GM13977 (cell line): ENCODE data around the gene ZNF469.

Experiments used
- DNase-seq: peaks from one replicate; pipeline ENCODE4 v3.0.0; 2012; ENCODE audit warnings: low spot score
- in situ Hi-C: fragments of 300-500 bp; cut with MboI; formaldehyde crosslinking; loops from one replicate; pipeline ENCODE4 v1.12.0; 2022; ENCODE audit warnings: low sequenced_read_pairs, low pct_unique_long_range_greater_than_20kb, mixed read lengths, inconsistent platforms; ENCODE audit not compliant: unreplicated experiment
- TF ChIP-seq, protein P1 (sequence below): IDR thresholded peaks from 2 replicates; pipeline ENCODE4 v1.5.1; 2012; ENCODE audit warnings: mild to moderate bottlenecking, control low read depth; ENCODE audit not compliant: insufficient read depth; ENCODE audit errors: extremely low read depth, missing control alignments

ZNF469 gene

DNA sequence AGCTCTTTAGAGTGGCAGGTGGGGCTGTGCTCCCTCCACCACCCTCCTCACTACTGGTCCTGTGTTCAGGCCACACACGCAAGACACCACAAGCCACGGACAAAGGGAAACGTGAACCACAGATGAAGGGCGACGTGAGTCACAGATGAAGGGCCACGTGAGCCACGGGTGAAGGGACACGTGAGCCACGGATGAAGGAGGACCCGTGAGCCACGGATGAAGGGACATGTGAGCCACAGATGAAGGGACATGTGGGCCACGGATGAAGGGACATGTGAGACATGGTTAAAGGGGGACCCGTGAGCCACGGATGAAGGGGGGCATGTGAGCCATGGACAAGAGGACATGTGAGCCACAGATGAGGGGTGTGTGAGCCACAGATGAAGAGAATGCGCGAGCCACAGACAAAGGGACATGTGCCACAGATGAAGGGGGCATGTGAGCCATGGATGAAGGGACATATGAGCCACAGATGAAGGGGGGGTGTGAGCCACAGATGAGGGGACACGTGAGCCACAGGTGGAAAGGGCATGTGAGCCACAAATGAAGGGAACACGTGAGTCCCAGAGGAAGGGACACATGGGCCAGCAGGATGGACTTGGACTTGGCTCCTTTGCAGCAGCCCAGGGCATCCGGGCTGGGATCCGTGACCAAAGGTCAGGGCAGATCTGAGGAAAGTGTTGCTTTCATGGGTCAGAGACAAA is 15.6 kb downstream of the ZNF469 start:
- no peak for DNase-seq
- in situ Hi-C loops = no loop called here
- TF ChIP-seq, protein P1, sequence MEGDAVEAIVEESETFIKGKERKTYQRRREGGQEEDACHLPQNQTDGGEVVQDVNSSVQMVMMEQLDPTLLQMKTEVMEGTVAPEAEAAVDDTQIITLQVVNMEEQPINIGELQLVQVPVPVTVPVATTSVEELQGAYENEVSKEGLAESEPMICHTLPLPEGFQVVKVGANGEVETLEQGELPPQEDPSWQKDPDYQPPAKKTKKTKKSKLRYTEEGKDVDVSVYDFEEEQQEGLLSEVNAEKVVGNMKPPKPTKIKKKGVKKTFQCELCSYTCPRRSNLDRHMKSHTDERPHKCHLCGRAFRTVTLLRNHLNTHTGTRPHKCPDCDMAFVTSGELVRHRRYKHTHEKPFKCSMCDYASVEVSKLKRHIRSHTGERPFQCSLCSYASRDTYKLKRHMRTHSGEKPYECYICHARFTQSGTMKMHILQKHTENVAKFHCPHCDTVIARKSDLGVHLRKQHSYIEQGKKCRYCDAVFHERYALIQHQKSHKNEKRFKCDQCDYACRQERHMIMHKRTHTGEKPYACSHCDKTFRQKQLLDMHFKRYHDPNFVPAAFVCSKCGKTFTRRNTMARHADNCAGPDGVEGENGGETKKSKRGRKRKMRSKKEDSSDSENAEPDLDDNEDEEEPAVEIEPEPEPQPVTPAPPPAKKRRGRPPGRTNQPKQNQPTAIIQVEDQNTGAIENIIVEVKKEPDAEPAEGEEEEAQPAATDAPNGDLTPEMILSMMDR = no peak

DNA sequence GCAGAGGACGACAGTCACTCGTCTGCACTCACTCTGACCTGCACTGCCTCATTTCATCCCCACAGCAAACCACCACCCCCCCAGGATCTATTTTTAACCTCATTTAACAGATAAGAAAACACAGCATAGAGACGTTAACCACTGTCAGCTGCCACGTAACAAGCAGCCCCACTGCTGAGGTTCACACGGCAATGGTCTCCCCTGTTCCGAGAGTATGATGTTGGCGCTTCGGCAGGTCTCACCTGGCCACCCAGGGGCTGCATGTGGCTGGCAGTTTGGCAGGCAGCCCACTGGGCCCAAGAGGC is 16.1 kb downstream of the ZNF469 start:
- in situ Hi-C loops = no loop called here
- TF ChIP-seq, protein P1 = no peak
- no peak for DNase-seq

DNA sequence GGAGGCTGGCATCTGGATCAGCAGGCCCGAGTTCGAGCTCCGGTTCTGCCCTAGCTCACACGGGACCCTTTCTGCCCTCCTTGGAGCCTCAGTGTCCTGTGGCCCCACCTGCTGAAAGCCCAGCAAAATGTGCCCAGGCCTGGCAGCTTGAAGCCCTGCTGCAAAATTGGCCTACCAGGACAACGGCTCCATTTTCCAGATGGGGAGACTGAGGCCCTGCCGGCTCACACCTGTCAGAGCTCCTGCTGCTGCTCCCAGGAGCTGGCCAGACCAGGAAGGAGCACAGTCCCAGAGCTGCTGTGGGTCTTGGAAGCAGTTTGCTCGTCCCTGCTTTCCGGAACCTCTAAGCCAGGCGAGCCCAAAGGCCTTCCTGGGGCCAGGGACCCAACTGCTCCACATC is 17.4 kb downstream of the ZNF469 start:
- DNase-seq = no peak
- in situ Hi-C loops = no loop called here
- TF ChIP-seq, protein P1 = no peak

DNA sequence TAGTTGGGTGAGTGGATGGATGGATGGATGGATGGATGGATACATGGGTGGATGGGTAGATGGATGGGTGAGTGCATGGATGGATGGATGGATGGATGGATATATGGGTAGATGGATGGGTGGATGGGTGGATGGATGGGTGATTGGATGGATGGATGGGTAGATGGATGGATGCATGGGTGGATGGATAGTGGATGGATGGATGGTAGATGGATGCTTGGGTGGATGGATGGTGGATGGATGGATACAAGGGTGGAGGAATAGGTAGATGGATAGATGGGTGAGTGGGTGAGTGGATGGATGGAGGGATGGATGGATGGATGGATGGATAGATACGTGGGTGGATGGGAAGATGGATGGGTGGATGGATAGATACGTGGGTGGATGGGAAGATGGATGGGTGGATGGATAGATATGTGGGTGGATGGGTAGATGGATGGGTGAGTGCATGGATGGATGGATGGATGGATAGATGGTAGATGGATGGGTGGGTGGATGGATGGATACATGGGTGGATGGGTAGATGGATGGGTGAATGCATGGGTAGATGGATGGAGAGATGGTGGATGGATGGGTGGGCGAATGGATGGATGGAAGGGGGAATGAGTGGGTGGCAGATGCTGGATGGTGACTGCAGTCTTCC is 19.0 kb downstream of the ZNF469 start:
- in situ Hi-C loops = no loop called here
- DNase-seq = no peak
- TF ChIP-seq, protein P1 = no peak

DNA sequence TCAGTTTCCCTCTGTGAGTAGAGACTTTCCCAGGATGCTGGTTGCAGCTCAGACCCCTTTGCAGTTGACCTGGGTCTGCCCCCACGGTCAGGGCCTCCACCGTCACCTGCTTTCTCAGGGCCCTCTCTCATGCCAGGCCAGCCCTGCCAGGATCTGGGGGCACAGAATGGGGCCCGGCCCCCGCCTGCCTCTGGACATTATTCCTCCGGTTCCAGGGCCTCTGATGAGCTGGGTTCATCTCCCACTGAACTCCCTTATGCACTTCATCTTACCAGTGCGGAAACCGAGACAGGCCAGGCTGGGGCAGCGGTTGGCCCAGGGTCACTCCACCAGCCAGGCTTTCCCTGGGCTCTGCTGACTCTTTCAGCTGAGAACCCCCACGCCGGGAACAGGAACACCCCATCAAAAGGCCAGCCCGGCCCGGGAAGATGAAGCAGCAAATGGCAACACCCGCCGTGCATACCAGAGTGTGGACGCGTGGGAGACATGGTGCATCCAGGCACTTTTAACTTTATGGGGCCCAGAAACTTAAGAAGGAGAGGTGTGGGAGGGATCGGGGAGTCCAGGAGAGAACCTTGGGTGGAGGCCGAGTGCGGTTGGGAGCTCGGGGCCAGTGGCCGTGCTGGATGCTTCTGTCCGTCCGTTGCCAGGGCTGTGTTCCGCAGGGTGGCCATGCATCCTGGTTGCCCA is 19.9 kb downstream of the ZNF469 start:
- TF ChIP-seq, protein P1 = no peak
- in situ Hi-C loops = no loop called here
- no peak for DNase-seq

DNA sequence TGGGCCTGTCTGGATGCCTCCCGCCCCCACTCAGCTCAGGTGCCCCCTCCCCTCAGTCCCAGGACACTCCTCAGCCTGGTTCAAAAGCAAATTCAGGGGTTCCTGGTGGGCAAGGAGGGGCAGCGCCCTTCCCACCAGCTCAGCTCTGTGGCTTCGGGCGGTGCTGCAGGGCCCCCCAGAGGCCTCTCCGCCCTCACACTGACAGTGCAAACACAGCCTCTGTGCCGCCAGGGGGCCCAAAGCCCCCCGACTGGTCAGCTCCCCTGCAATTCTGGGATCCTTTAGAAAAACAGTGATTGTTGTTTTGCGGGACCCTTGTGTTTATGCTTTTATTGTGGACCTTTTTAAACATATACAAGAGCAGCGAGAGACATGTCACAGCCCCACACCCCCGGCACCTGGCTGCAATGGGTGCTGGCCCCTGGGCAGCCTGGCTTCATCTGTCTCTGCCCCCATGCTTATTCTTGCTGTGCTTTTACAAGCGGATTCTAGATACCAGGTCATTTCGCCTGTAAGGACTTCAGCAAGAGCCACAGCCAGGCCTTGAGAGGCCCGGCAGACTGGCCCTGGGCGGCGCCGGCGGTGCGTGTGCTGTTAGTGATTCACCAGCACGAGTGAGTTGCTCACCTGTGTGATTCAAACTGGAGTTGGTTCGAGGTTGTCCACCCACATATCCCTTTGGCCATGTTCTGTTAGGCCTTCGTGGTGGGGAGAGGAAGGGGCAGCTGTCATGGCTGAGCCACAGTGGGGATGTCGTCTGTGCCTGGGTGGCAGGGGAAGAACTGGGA is 21.2 kb downstream of the ZNF469 start:
- in situ Hi-C loops = no loop called here
- no peak for DNase-seq
- TF ChIP-seq, protein P1 = no peak
